Activated CD8-positive, alpha-beta memory T cell treated with anti-CD3 and anti-CD28 coated beads, Interleukin-2, amount 50 U/mL, for 24 hours (primary cell): Measurements from ENCODE around the gene FAM50A.
A peak's percentile ranks its signal among the peaks of the same experiment; 100 is the strongest.
"Not testable (repeated sequence)": the region's sequence is repeated elsewhere in the genome, so short reads cannot be mapped to it uniquely, and the experiment has no call there.

Experiments used
- DNase-seq: peaks from one replicate; pipeline ENCODE4 v3.0.0-alpha.2; 2020; ENCODE audit errors: extremely low read depth

Gene FAM50A, protein sequence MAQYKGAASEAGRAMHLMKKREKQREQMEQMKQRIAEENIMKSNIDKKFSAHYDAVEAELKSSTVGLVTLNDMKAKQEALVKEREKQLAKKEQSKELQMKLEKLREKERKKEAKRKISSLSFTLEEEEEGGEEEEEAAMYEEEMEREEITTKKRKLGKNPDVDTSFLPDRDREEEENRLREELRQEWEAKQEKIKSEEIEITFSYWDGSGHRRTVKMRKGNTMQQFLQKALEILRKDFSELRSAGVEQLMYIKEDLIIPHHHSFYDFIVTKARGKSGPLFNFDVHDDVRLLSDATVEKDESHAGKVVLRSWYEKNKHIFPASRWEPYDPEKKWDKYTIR

DNA sequence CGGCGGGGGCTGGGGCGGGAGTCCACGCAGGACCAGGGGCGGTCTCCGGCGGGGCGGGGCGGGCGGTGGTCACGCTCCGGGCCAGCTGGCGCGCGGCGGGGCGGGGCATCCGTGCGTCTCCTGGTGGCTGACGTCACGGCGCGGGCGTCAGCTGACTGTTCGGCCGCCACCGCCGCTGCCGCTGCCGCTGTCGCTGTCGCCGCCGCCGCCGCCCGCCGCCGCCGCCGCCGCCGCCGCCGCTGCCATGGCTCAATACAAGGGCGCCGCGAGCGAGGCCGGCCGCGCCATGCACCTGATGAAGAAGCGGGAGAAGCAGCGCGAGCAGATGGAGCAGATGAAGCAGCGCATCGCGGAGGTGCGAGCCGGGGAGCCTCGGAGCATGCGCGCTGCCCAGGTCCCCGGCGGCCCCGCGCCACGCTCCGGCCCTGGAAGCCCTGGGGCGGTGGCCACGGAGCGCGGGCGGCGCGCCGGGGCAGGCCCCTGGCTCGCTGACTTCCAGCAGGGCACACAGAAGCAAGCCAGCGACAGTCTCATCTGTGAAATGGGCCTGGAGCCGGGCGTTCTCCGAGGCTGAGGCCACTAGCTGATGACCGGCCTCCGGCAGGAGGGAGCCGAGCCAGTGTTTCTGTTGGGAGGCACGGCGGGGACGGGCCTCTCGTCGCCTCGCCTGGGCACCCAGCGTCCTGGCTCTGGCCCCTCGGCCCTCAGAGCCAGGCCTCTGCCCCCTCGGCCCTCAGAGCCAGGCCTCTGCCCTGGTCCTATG lies at the start of gene FAM50A:
TSS of gene FAM50A (plus strand) at position 150 of the 763 bp plus-strand sequence. CDS start at position 245, 95 bp downstream.
- no peak for DNase-seq

DNA sequence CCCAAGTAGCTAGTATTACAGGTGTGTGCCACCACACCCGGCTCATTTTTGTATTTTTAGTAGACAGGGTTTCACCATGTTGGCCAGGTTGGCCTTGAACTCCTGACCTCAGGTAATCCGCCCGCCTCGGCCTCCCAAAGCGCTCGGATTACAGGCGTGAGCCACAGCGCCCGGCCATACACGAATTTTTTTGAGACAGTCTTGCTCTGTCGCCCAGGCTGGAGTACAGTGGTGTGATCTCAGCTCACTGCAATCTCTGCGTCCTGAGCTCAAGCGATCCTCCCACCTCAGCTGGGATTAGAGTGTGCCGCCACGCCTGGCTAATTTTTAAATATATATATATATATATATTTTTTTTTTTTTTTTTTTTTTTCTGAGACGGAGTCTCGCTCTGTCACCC lies 47.6 kb upstream of the FAM50A start:
- not testable (repeated sequence) for DNase-seq

DNA sequence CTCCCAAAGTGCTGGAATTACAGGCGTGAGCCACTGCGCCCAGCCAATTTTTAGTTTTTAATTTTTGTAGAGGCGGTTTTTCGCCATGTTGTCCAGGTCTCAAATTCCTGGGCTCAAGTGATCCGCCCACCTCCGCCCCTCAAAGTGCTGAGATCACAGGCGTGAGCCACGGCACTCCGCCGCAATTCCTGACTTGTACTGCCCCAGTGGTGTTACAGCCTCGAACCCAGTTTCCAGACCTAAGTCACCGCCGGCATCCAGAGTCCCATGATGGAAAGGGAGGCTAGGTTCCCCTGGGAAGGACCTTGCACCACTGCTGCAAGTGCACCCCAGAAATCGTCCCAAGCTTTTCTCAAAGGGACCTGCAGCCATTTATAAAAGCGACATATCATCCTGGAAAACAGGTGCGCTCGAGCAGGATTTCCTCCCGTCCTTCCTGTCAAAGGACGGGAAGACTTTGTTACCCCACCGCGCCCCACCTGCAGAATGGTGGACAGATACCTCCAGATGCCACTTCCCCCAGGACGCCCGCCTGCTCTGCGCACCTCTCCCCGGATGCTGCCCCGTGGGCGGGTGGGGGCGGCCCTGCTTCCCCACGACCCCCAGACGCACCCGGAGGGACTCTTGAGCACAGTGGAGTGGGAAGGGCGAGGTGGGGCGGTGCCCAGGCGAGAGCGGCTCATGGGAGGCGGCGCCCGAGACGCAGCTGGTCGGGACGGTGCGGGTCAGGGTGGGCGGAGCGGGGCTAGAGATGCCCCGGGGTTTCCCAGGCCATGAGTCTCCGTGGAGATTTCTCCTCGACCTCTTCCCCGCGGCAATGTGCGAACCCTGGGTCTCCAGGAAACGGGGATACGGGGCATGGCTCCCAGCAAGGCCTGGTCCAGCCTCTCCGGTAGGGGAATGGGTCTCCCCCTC lies 46.7 kb upstream of the FAM50A start:
- DNase-seq = no peak

DNA sequence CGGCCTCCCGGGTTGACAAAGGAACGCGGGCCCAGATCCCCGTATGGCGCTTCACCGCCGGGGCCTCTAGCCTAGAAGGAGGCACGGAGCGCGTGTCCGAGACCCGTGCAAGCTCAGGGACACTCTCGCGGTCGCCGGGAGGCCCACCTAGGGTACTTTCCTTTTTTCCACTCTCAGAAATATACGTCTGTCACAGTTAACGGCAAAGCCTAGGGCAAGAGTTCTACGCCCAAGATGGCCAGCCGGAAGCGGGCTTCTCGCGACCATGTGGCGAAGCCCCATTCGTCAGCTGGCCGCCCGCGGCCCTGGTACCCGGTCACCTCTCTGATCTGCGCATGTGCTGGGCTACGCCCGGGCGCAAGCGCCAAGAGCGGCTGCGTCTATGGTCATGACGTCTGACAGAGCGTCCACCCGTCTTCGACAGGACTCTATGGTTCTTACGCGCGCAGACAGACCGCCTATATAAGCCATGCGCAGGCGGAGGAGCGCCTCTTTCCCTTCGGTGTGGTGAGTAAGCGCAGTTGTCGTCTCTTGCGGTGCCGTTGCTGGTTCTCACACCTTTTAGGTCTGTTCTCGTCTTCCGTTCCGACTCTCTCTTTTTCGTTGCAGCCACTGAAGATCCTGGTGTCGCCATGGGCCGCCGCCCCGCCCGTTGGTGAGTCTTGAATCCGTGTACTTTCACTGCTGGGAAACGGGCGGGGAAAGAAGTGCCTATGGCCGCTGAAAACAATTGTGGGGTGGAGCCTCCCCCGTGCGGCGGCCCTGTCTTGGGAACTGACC lies 45.9 kb upstream of the FAM50A start, which contains the start of gene RPL10:
TSS of gene RPL10 (plus strand) at position 490 of the 780 bp plus-strand sequence. CDS start at position 633, 143 bp downstream.
- DNase-seq = peak; percentile 66

DNA sequence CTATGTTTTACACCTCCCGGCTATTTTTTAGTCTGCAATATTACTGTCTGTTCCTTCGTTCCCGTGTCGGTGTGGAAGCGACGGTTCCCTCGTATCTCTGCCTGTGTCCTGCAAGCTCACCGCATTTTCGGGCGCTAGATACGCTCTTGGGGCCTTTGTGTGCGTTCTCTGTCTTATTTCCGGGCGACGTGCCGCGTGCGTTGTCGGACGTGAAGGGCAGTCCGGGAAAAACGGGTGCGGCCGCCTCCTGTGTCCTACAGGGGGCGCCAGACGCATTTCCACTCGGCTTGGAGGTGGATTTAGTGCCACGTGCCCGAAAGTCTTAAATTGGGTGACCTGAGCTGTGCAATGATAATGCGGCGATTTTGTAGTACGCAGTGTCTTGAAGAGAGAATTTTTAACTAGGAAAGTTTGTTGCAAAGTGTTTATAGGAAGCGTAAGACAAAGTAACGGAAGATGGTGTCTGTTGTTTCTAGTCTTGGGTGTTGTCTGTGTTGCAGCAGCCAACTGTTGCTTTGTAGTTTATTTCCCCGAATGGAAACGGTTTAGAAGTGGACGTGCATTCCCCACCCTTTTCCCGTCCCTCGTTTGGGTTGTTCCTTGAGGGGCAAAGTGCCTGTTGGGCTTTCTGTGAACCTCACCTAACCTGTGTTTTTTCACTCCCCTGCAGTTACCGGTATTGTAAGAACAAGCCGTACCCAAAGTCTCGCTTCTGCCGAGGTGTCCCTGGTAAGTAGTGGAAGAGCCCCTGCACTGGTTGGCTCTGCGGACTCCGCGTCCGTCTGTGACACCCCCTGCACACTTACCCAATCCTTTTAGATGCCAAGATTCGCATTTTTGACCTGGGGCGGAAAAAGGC lies 45.0 kb upstream of the FAM50A start:
- DNase-seq = peak; percentile 48

DNA sequence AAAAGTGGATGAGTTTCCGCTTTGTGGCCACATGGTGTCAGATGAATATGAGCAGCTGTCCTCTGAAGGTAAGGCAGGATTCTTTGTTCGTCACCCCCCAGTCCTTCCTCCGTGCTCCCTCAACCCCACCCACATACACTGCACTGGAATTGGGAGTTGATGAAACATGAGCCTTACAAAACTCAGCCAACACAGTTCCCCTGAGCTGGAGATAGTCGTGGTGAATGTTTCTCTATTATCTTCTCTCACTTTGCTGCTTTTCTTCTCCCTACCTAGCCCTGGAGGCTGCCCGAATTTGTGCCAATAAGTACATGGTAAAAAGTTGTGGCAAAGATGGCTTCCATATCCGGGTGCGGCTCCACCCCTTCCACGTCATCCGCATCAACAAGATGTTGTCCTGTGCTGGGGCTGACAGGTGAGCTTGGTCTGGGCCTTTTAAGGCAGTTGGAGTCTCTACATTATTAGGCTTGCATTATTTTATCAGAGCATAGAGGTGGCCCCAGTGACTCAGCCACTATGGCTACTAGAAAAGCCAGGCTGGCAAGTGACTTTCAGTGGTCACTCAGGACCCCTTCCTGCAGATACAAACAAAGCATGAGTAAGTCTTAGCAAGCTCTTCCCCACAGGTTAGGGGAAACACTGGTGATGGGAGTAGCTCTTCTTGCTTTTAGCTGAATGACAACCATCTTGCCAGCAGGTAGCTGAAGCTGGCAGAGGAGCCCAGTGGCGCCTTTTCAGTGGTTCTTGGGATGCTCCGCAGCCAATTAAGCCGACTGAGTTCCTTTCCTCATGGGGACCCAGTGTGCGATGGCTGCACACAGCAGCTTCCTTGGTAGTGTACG lies 44.2 kb upstream of the FAM50A start:
- DNase-seq = no peak

DNA sequence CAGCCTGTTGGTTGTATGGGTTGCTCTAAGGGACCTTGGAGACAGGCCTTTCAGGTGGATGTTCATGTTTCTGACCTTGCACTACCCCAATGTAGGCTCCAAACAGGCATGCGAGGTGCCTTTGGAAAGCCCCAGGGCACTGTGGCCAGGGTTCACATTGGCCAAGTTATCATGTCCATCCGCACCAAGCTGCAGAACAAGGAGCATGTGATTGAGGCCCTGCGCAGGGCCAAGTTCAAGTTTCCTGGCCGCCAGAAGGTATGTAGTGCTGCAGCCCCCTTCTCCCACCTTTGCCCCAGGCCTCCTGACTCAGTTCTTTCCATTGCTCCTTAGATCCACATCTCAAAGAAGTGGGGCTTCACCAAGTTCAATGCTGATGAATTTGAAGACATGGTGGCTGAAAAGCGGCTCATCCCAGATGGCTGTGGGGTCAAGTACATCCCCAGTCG lies 43.5 kb upstream of the FAM50A start:
- DNase-seq = not testable (repeated sequence)

DNA sequence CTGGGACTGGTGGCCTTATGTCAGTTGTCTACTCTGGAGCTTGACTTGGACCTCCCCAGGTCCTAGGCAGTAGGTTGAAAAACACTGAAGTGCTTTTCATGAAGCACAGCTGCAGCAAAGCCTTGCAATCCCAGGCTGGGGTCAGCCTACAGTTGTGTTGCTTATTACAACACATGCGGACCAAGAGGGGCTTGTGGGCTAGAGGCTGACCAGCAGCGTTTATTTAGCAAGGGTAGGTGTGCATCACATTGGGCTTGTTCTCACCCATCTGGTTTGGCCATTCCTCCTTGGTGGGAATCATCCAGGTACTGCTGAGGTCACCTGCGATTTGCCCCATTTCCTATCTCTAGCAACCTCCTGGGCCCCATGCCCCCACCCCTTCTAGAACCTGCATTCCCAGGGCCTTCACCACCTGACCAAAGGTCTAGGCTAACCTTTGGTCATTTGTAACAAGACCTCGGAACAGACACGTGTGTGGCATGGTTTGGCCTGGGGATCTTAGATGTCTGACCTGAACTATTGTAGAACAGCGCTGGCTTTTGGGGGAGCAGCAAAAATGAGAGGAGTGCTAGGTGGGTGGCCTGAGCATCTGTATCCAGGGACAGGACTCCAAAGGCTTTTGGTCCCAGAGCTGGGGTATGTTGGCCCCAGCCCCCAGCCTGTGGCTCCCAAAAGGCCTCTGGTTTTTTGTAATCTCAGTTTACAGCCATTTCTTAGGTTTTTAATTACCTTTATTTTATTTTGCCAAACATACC lies 42.7 kb upstream of the FAM50A start:
- no peak for DNase-seq

DNA sequence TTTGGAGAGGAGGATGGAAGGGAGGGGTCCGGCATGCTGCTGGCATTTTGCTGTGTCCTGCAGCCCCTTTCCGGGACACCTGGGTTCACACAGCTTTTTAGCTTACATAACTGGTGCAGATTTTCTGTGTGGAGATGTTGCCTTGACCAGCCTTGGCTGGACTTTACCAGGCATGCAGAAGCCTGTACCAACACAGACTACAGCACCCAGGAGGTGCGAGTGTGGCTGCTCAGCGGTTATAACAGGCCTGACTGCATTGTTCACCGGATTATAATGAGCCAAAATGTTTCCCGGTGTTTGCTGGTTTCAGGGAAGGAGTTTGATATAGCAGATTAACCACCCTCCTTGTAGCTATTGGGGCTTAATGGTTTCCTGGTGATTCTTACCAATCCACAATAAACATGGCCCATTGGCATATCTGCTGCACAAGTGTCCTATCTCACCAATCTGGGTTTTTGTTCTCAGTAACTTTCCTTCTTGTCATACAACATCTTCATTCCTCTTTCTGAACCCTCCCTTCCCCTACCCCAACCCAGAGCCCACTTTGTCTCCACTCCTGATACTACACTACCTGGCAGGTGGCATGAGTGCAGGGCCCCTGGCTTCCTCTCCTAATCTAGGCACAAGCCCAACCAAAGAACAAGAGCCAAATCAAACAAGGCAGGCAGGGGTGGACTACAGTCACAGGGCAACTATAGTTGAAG lies 41.9 kb upstream of the FAM50A start:
- DNase-seq = no peak

DNA sequence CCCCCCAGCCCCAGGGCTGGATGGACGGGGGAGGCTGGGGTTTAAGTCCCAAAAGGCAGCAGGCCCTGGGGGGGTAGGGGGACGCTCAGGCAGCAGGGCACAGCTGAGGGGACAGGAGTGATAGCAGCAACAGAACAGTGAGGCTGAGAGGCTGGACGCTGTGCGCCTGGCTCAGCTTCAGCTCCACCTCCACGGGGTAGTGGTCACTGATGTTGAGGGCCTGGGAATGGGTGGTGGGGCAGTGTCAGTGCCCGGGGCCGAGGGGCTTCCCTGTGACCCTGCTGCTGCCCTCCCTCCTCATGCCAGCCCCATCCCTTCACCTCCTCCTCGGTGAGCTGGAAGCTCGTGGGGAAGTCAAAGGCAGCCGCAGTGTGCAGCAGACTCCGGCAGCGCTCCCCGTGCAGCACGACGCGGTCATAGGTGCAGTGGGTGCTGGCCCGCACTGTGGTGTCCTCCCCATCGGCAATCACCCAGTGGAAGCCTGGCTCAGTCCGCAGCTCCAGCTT lies 41.3 kb upstream of the FAM50A start:
- no peak for DNase-seq

DNA sequence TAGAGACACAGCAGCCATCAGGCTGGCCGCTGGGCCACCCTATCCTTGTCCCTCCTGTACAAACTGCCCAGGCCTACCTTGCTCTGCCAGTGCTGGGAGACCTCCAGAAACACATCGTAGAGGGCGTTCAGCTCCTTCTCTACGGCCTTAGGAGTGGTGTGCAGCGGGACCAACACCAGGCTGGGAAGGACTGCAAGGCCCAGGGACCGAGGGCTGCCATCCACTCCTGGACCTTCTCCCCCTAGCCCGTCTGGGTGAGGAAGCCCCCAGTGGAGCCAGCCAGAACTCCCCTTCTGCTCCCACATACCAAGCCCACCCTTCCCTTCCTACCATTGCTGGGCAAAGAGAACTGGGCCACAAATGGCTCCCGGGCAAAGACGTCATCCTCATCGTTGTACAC lies 40.7 kb upstream of the FAM50A start:
- no peak for DNase-seq

DNA sequence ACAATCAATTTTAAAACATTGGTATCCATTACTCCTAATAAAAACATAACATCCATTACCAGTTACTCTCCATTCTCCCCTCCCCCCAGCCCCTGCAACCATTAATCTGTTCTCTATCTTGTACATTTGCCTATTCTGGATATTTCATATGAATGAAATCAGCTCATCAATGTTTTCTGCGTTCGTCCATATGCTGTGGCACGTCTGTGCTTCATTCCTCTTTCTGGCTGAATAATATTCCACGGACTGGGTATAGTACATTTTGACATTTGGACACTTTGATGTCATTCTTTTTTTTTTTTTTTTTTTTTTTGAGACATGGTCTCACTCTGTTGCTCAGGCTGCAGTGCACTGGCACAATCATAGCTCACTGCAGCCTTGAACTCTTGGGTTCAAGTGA lies 40.1 kb upstream of the FAM50A start:
- no peak for DNase-seq

DNA sequence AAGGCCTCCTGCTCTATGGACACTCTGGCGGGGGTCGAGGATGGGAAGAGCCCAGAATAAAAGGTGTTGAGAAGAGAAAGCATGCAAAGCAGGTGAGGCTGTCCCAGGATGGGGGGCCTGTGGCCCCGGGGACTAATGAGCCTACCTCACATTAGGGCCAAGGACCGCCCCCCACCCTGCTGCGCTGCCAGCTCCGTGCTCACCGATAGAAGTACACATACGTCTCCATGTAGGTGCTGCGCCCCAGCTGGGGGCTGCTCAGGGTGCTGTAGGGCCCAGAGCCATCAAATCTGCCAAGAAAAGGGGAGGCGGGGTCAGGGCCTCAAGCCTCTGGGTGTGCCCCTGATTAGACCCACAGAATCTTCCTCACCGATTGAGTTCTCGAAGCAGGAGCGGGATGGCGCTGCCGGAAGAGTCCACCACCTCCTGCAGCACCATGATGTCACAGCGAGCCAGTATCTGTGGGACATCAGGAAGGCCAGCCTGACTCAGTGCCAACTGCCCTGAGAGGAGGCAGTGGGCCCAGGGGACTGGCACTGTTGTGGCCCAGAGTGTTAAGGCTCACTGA lies 39.2 kb upstream of the FAM50A start:
- no peak for DNase-seq

DNA sequence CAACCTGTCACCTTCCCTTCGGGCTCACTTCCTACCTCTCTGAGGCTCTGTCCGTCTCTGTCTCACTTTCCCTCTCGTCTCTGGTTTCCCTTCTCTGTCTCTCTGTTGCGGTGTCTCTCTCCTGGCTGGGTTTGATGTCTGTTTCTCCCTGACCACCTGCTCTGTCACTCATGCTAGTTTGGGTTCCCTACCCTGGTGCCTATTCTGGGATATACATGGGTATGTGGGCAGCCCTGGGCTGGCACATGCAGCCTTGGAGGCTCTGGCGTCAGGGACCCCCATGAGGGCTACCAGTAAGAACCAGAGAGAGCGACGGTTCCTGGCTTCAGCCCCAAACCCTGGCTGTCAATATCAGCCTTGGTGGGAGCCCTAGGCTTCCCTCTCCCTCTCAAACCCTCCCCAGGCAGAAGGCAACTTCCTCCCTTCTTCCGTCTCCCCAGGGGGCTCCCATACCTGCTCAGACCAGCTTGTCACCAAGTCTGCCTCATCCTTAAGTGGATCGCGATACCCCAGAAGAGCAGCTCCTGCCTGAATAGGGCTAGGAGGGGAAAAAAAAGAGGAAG lies 35.2 kb upstream of the FAM50A start:
- no peak for DNase-seq

DNA sequence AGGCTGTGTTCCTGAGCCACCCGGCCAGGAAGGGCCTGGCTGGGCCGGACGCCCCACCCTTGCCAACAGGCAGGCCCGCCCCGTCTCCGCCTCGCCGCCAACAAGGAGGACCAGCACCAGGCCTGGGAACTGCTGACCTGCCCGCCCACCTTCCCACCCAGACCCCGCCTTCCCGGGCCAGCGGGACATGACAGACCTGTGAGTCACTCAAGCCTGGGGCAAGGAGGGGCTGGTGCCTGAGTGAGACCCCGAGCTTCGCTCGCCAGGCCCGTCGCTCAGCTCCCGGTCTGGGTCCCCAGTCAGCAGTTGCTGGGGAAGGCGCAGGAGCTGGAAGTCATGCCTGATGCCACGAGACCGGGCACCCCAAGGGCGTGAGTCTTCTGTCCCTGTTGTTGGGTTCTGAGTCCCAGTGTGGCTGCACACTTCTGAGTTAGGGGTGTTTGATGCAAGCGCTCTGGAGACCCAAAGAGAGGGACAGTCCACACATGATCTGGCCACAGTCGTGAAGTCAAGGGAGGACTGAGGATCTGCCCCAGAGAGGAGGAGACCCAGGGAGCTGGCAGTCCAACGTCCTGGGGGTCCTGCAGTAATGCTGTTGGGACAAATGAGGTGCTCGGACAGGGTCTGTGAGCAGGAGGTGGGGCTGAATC lies 34.6 kb upstream of the FAM50A start, which contains the start of gene DNASE1L1:
TSS of gene DNASE1L1 (minus strand) at position 33 of the 650 bp plus-strand sequence. CDS start 3,686 bp downstream, outside the sequence.
- no peak for DNase-seq

DNA sequence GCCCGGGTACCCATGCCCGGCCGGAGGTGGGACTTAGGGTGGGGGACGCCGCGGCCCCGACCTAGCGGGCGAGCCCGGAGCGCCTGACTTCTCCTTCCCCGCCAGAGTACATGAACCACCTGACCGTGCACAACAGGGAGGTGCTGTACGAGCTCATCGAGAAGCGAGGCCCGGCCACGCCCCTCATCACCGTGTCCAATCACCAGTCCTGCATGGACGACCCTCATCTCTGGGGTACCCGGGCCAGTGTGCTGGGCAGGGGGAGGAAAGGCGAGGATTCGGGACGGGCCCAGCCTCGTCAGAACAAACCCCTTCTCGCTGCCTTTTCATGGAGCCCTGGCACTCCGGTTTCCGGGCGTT lies 32.0 kb upstream of the FAM50A start:
- no peak for DNase-seq
